ENCODE measurements around the gene FAM47C. TPM values are rescaled to one million over a fixed set of nuclear protein-coding genes. Genes with fewer than 3 reads are reported as not detected.
"Not testable (repeated sequence)": the region's sequence is repeated elsewhere in the genome, so short reads cannot be mapped to it uniquely, and the experiment has no call there.

Gene FAM47C
- total RNA-seq, 4 donors from 2014 or later, result not detected

DNA sequence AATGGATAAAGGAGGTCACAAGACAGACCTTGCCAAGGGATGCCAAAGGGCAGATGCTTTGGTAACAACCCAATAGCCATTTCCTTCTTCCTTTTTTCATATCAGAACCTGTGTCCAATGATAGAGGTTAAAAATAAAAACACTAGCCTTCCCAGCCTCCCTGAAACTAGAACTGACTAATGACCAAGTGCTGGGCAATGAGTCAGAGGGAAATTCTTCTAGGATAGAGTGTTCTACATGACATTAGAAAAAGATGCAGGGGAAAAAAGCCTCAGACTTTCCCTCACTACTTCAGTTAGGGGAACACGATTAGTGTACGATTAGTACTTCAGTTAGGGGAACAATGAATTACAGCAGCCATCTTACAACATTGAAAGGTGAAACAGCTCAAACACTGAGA lies 29.3 kb upstream of the FAM47C start:
- intact Hi-C loops (cut with DNase I; ENCODE audit: low total_unique reads), result no loop called here
- no peak for TF ChIP-seq POLR2A (IDR thresholded peaks at IDR 0.05)
- TF ChIP-seq, protein P1, sequence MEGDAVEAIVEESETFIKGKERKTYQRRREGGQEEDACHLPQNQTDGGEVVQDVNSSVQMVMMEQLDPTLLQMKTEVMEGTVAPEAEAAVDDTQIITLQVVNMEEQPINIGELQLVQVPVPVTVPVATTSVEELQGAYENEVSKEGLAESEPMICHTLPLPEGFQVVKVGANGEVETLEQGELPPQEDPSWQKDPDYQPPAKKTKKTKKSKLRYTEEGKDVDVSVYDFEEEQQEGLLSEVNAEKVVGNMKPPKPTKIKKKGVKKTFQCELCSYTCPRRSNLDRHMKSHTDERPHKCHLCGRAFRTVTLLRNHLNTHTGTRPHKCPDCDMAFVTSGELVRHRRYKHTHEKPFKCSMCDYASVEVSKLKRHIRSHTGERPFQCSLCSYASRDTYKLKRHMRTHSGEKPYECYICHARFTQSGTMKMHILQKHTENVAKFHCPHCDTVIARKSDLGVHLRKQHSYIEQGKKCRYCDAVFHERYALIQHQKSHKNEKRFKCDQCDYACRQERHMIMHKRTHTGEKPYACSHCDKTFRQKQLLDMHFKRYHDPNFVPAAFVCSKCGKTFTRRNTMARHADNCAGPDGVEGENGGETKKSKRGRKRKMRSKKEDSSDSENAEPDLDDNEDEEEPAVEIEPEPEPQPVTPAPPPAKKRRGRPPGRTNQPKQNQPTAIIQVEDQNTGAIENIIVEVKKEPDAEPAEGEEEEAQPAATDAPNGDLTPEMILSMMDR (IDR thresholded peaks at IDR 0.05), result no peak
- no peak overlapping the region for H3K4me3 ChIP-seq (ENCODE audit: low read depth, poor library complexity, severe bottlenecking)
- 85 to 91% methylated on average over 2 of the region's 2 CpGs for WGBS, 2 donors
- no peak for DNase-seq (ENCODE audit: low spot score in 2 of 2)

DNA sequence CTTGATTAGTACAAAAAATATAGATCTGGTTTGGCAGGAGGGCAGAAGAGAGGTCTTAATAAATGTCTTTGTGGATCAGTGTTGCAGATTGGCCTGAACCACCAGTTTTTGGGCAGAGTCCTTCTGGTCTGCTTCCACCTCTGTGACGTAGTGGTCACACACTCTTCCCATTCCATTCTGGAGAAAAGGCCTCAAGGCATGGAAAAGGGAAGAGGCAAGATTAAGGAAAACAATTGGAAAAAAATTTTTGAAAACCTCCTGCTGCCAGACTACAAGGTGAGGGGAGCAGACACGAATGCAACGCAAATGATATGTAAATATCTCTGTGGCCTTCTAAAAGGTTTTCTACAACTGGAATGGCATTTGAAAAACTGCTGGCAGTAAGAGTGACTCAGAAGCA lies 24.3 kb upstream of the FAM47C start:
- DNase-seq (ENCODE audit: low spot score in 2 of 2), result no peak
- intact Hi-C loops (cut with DNase I; ENCODE audit: low total_unique reads), result no loop called here
- no peak overlapping the region for H3K4me3 ChIP-seq (ENCODE audit: low read depth, poor library complexity, severe bottlenecking)
- WGBS, 2 donors, result 47 to 70% methylated on average over 3 of the region's 3 CpGs
- TF ChIP-seq, protein P1 (IDR thresholded peaks at IDR 0.05), result no peak
- no peak for TF ChIP-seq POLR2A (IDR thresholded peaks at IDR 0.05)

DNA sequence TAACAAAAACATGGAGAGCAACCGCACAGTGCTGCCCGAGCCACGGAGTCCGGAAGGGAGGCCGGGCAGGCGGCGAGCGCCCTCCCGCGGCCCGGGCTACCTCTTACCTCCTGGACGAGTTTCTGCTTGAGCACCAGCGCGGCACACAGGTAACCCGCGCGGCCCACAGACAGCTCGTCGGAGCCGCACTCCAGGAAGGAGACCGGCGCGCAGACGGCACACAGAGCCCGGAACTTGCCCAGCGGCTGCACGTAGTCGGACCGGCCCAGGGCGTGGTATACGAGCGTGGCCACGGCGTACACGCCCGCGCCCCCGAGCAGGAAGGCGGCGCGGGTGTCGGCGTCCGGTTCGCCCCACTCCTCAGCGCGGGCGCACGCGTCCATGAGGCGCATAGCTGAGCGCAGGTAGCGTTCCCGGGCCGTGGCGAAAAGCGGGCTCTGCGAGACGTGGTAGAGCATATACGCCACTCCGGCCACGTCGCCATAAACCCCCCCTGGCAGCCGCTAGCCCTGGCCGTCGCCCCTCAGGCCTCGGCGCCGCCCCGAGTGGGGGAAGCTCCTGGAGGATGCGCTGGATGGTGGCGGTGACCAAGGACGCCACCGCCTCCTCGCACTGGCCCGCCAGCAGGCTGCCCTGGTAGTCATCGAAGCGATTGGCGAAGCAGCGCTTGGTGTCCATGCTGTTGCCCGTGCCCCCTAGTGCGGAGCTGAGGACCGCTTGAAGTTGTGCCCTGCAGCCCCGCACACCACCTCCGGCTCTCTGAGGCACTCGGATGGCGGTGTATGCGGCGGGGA lies 22.6 kb upstream of the FAM47C start:
- DNase-seq (ENCODE audit: low spot score in 2 of 2); H3K4me3 ChIP-seq (ENCODE audit: low read depth, poor library complexity, severe bottlenecking); intact Hi-C loops (cut with DNase I; ENCODE audit: low total_unique reads): not testable (repeated sequence)
- WGBS, 2 donors, result 0 to 31% methylated on average over 15 to 23 of the region's 89 CpGs

DNA sequence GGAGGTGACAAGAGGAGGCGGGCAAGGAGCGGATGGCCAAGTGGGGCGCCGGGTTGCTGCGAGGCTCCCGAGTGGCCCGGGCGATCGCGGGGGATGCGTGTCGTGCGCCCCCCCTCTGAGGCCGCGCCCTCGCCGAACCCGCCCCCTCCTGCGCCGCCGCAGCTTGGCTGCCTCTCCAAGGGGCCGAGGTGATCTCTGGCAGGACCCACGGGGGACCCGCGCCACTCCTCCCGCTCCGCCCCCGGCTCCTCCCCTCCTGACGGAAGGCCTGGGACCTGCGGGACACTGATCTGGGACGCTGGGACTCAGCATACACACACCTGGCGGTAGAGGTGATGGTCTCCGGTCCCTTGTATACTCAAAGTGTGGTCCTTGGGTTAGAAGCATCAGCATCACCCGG lies 21.9 kb upstream of the FAM47C start:
- no peak for TF ChIP-seq POLR2A (IDR thresholded peaks at IDR 0.05)
- TF ChIP-seq, protein P1 (IDR thresholded peaks at IDR 0.05), result no peak
- intact Hi-C loops (cut with DNase I; ENCODE audit: low total_unique reads), result no loop called here
- H3K4me3 ChIP-seq (ENCODE audit: low read depth, poor library complexity, severe bottlenecking), result no peak overlapping the region
- no peak for DNase-seq (ENCODE audit: low spot score in 2 of 2)
- WGBS, 2 donors, result 56% methylated on average over 30 of the region's 34 CpGs; no CpG with 5 or more reads in 1 of the 2 donors

DNA sequence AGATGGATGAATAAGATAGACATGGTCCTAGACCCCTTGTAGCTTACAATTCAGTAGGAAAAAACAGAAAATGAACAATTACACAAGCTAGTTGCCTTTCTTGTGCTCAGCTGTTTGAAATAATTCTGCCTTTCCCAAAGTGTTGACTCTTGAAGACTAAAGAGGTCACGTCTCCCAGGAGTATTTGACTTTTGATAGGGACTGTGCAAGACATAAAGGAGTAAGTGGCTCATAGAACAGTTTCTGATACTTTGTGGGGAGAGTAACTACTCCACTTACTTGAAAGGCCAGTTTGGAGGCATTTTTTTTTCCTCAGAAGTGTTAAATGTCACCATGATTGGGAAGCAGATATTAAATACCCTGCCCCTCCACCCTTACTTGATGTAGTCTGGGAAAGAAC lies 21.0 kb upstream of the FAM47C start:
- intact Hi-C loops (cut with DNase I; ENCODE audit: low total_unique reads); H3K4me3 ChIP-seq (ENCODE audit: low read depth, poor library complexity, severe bottlenecking); DNase-seq (ENCODE audit: low spot score in 2 of 2): not testable (repeated sequence)
- no CpG with 5 or more reads among the region's 1 CpG for WGBS, 2 donors

DNA sequence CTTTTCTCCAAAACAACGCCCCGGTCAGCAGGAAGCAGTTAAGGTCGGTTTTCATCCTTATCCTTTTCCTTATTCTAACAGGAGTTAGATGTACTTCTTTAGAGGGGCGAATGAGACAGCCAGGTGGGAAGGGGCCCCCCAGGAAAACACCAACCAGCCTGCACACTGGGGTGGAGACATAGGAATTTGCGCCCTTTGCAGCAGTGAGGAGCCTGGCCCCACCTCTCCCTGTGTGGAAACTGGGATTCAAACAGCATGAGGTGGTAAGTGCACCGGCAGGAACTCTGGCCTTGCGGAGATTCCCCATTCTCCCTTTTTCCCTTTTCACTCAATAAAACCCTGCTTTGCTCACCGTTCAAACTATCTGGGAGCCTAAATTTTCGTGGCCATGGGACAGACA lies 8.0 kb upstream of the FAM47C start:
- TF ChIP-seq POLR2A (IDR thresholded peaks at IDR 0.05), result no peak
- TF ChIP-seq, protein P1 (IDR thresholded peaks at IDR 0.05), result no peak
- DNase-seq (ENCODE audit: low spot score in 2 of 2), result no peak
- WGBS, 2 donors, result 52 to 55% methylated on average over 9 of the region's 9 CpGs

DNA sequence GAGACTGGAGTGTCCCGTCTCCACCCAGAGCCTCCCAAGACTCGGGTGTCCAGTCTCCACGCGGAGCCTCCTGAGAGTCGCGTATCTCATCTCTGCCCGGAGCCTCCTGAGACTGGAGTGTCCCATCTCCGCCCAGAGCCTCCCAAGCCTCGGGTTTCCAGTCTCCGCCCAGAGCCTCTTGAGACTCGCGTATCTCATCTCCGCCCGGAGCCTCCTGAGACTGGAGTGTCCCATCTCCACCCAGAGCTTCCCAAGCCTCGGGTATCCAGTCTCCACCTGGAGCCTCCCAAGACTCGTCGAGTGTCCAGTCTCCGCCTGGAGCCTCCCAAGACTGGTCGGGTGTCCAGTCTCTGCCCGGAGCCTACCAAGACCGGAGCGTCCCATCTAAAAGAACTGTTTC lies 2.3 kb downstream of the FAM47C start:
- WGBS, 2 donors, result 89 to 94% methylated on average over 21 of the region's 22 CpGs
- no peak for DNase-seq (ENCODE audit: low spot score in 2 of 2)
- no peak overlapping the region for H3K4me3 ChIP-seq (ENCODE audit: low read depth, poor library complexity, severe bottlenecking)
- TF ChIP-seq, protein P1 (IDR thresholded peaks at IDR 0.05), result no peak
- TF ChIP-seq POLR2A (IDR thresholded peaks at IDR 0.05), result no peak
- intact Hi-C loops (cut with DNase I; ENCODE audit: low total_unique reads), result no loop called here

More for the DNA sequence above, 8.0 kb upstream of the FAM47C start:
- intact Hi-C loops (cut with DNase I; ENCODE audit: low total_unique reads), result no loop called here
- H3K4me3 ChIP-seq (ENCODE audit: low read depth, poor library complexity, severe bottlenecking), result no peak overlapping the region

DNA sequence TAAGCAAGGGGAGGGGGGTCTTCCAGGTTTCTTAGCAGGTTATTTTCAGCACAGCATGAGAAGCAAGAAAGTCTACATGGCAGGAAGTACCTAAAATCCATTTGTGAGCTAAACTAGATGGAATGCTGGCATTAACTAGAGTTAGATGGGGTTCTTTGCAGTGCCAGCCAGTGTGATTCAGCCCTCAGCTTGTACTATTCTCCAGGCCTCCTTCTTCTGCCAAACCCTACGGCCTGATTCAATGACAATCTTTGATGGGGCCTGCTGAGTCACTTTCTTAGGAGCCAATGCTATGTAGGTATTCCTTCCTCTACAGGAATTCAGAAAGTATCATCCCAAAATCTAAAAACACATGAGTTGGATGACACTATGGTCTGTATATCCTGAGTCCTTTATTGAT lies 26.1 kb downstream of the FAM47C start:
- intact Hi-C loops (cut with DNase I; ENCODE audit: low total_unique reads); H3K4me3 ChIP-seq (ENCODE audit: low read depth, poor library complexity, severe bottlenecking); DNase-seq (ENCODE audit: low spot score in 2 of 2): not testable (repeated sequence)
- 20 to 22% methylated on average over 1 of the region's 1 CpG for WGBS, 2 donors

DNA sequence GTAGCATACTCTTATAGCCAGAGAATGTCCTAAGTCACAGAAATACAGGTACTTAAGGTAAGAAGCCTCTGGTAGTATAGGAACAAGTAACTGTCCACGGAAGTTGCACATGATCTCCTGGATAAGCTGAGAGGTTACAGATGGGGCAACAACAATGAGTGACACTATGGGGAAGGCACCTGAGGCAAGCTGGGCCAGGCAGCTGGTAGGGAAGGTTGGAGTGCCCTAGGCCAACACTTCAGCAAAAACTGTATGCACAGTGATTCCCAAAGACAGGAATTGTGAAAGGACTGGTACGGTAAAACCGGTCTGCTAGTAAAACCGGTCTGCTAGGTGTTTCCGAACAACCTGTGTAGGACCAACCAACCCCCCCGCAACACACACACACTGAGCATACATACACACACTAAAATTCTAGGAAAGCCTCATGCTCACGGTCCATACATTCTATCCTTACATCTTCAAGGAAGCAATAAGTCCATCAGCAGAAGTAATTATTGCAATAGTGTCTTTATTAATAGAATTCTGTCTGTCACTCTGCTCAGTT lies 28.6 kb downstream of the FAM47C start:
- H3K4me3 ChIP-seq (ENCODE audit: low read depth, poor library complexity, severe bottlenecking); intact Hi-C loops (cut with DNase I; ENCODE audit: low total_unique reads); DNase-seq (ENCODE audit: low spot score in 2 of 2): not testable (repeated sequence)
- WGBS, 2 donors, result 65 to 66% methylated on average over 7 of the region's 7 CpGs
